KMS-11 (cell line): ENCODE measurements around the gene CBL.
A peak's percentile ranks its signal among the peaks of the same experiment; 100 is the strongest.

Source experiments
- H2AFZ ChIP-seq: fragments of 200-600 bp; sonication (generic); 2 replicates; pipeline ENCODE4 v1.6.1; 2016; ENCODE audit warnings: antibody characterized with exemption, mixed run types, low read depth
- H3K27ac ChIP-seq: fragments of 200-600 bp; sonication (generic); 2 replicates; pipeline ENCODE4 v1.6.1; 2016; ENCODE audit warnings: mild to moderate bottlenecking, mixed run types
- H3K27me3 ChIP-seq: fragments of 200-600 bp; sonication (generic); 2 replicates; pipeline ENCODE4 v1.6.1; 2017; ENCODE audit warnings: mild to moderate bottlenecking, low read depth, mixed run types, moderate library complexity; ENCODE audit not compliant: insufficient read depth
- H3K36me3 ChIP-seq: fragments of 200-600 bp; sonication (generic); 2 replicates; pipeline ENCODE4 v1.6.1; 2017; ENCODE audit warnings: mild to moderate bottlenecking, mixed run types; ENCODE audit not compliant: insufficient read depth
- H3K4me1 ChIP-seq: fragments of 200-600 bp; sonication (generic); 2 replicates; pipeline ENCODE4 v1.6.1; 2016; ENCODE audit warnings: mild to moderate bottlenecking, low read depth, mixed run types; ENCODE audit not compliant: poor library complexity, severe bottlenecking
- H3K4me2 ChIP-seq: fragments of 200-600 bp; sonication (generic); 2 replicates; pipeline ENCODE4 v1.7.0; 2016; ENCODE audit warnings: mild to moderate bottlenecking, mixed run types
- H3K4me3 ChIP-seq: fragments of 200-600 bp; sonication (generic); IDR thresholded peaks from 2 replicates; pipeline ENCODE4 v1.6.1; 2017; ENCODE audit warnings: low read depth, low read length, mixed read lengths; ENCODE audit not compliant: insufficient read depth
- H3K79me2 ChIP-seq: fragments of 200-600 bp; sonication (generic); 2 replicates; pipeline ENCODE4 v1.6.1; 2016; ENCODE audit warnings: low read depth, mixed run types; ENCODE audit not compliant: insufficient read depth
- H3K9ac ChIP-seq: fragments of 200-600 bp; sonication (generic); 2 replicates; pipeline ENCODE4 v1.6.1; 2016; ENCODE audit warnings: mild to moderate bottlenecking, mixed run types
- H4K20me1 ChIP-seq: fragments of 200-600 bp; sonication (generic); 2 replicates; pipeline ENCODE4 v1.6.1; 2016; ENCODE audit warnings: mild to moderate bottlenecking, mixed run types; ENCODE audit not compliant: insufficient read depth
- TF ChIP-seq, protein P1 (sequence below): fragments of 200-600 bp; sonication (generic); conservative IDR thresholded peaks from 2 replicates; pipeline ENCODE4 v1.6.1; 2017; ENCODE audit warnings: low read depth, mild to moderate bottlenecking, antibody characterized with exemption, low read length, moderate library complexity, mixed read lengths

CBL gene

DNA sequence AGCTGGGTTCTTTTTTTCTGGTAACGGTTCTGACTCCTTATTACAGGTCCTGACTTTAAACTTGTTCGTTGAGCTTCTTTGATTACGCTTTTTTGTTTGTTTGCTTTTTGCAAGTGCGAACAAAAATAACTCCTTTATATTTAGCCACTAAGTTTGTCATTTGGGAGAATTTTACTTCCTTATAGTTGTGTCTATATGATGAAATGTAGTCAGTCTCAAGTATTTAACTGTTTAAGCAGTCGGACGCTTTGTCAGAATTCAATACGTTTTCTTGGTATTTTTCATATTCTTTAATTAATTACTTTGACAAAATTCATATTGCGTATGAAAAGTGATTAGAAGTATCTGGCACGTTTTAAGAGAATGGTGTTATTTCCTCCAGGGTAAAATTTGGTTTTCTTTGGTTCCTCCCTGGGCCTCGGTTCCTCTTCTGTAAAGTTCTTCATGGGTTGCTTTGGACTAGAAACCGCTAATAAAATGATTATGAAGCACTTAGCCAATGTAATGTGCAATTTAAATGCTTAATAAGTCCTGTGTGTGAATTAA lies 1.3 kb downstream of the CBL start:
- no peak overlapping the region for H2AFZ ChIP-seq
- peaks cover 13% of the 10 kb centered on the region for H3K4me1 ChIP-seq
- H3K4me3 ChIP-seq, result no peak overlapping the region
- H3K9ac ChIP-seq, result peak overlapping the region; percentile 2; the same call in 1 of the 2 replicates
- peak overlapping the region; percentile 11; the same call in 1 of the 2 replicates for H3K27ac ChIP-seq
- H3K4me2 ChIP-seq, result peak overlapping the region; percentile 60
- peaks cover 35% of the 10 kb centered on the region; the same call in 1 of the 2 replicates for H3K79me2 ChIP-seq
- H3K36me3 ChIP-seq, result no peaks in the 10 kb centered on the region
- TF ChIP-seq, protein P1, sequence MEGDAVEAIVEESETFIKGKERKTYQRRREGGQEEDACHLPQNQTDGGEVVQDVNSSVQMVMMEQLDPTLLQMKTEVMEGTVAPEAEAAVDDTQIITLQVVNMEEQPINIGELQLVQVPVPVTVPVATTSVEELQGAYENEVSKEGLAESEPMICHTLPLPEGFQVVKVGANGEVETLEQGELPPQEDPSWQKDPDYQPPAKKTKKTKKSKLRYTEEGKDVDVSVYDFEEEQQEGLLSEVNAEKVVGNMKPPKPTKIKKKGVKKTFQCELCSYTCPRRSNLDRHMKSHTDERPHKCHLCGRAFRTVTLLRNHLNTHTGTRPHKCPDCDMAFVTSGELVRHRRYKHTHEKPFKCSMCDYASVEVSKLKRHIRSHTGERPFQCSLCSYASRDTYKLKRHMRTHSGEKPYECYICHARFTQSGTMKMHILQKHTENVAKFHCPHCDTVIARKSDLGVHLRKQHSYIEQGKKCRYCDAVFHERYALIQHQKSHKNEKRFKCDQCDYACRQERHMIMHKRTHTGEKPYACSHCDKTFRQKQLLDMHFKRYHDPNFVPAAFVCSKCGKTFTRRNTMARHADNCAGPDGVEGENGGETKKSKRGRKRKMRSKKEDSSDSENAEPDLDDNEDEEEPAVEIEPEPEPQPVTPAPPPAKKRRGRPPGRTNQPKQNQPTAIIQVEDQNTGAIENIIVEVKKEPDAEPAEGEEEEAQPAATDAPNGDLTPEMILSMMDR, result no peak
- H4K20me1 ChIP-seq, result no peaks in the 10 kb centered on the region
- no peaks in the 10 kb centered on the region for H3K27me3 ChIP-seq

DNA sequence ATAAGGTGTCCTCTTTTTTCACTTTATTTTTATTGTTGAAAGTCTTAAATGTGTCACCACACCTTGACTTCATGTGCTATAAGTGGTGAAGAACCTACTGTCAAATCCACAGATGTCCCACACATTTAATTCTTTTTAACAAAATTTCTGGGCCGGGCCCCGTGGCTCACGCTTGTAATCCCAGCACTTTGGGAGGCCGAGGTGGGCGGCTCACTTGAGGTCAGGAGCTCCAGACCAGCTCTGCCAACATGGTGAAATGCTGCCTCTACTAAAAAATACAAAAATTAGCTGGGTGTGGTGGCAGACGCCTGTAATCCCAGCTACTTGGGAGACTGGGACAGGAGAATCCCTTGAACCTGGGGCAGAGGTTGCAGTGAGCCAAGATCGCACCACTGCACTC lies 3.0 kb downstream of the CBL start:
- no peak overlapping the region for H3K4me2 ChIP-seq
- peaks cover 35% of the 10 kb centered on the region; the same call in 1 of the 2 replicates for H3K79me2 ChIP-seq
- TF ChIP-seq, protein P1, result no peak
- H2AFZ ChIP-seq, result no peak overlapping the region
- H3K27ac ChIP-seq, result no peak overlapping the region
- H3K36me3 ChIP-seq, result no peaks in the 10 kb centered on the region
- no peak overlapping the region for H3K9ac ChIP-seq
- H4K20me1 ChIP-seq, result no peaks in the 10 kb centered on the region
- H3K4me3 ChIP-seq, result no peak overlapping the region
- no peaks in the 10 kb centered on the region for H3K27me3 ChIP-seq
- peaks cover 13% of the 10 kb centered on the region for H3K4me1 ChIP-seq

DNA sequence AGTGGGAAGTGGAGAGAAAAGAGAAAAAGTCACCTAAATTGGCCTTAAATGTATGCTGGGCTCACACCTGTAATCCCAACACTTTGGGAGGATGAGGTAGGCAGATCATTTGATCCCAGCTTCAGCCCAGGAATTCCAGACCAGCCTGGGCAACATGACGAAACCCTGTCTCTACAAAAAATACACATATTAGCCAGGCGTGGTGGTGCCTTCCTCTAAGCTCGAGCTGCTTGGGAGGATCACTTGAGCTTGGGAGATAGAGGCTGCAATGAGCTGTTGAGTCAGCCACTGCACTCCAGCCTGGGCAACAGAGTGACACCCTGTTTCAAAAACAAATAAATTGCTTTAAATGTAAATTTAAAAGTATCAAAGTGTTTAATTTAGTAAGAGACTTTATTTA lies 3.9 kb downstream of the CBL start:
- no peaks in the 10 kb centered on the region for H3K27me3 ChIP-seq
- H2AFZ ChIP-seq, result no peak overlapping the region
- H3K4me1 ChIP-seq, result peaks cover 13% of the 10 kb centered on the region
- H3K4me2 ChIP-seq, result no peak overlapping the region
- no peaks in the 10 kb centered on the region for H4K20me1 ChIP-seq
- TF ChIP-seq, protein P1, result no peak
- H3K4me3 ChIP-seq, result no peak overlapping the region
- H3K79me2 ChIP-seq, result peaks cover 35% of the 10 kb centered on the region; the same call in 1 of the 2 replicates
- H3K27ac ChIP-seq, result no peak overlapping the region
- H3K36me3 ChIP-seq, result no peaks in the 10 kb centered on the region
- no peak overlapping the region for H3K9ac ChIP-seq

DNA sequence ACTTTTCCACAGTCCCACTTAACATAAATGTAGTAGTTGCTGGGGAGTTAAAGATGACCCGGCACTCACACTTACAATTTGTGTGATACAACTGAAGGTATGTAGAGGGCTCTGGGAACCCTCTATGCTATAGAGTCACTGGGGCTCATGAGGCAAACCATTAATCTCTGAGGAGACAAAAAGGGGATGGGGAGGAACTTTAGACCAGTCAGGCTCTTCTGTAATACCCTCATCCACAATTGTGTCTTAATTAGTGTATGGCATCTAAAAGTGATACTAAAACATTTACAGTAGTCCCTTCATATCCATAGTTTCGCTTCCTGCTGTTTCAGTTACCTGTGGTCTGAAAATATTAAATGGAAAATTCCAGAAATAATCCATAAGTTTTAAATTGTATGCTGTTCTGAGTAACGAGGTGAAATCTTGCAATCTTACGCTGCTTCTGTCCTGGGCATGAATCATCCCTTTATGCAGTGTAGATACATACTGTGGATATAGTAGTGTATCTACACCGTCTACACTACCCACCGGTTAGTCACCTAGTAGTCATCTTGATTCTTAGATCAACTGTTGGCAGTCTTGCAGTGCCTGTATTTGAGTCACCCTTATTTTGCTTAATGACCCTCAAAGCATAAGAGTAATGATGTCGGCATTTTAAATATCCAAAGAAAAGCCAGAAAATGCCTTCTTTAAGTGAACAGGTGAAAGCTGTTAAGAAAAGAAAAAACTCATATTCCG lies 12.2 kb downstream of the CBL start:
- Histone ChIP-seq H2AFZ (no peak overlapping the region), H3K9ac (no peak overlapping the region), H3K27me3 (no peaks in the 10 kb centered on the region), H3K4me2 (no peak overlapping the region), H3K27ac (no peak overlapping the region), H3K79me2 (0 out of 2 replicates have a peak, but pooled peaks cover 3% of the 10 kb centered on the region), H3K4me1 (no peaks in the 10 kb centered on the region), H4K20me1 (no peaks in the 10 kb centered on the region), H3K4me3 (no peak overlapping the region), H3K36me3 (no peaks in the 10 kb centered on the region)
- TF ChIP-seq, protein P1, result no peak
